GM12878 (cell line): ENCODE measurements around the gene TMEM266.

Experiments used
- CEBPB ChIP-seq, 2 experiments: fragments of 150-350 bp in 1 of 2; IDR thresholded peaks; 2 replicates each; pipeline ENCODE4 v1.6.1; 2012 to 2014; ENCODE audit warnings: low read depth in 2 of 2, low read length in 2 of 2, borderline replicate concordance in 1 of 2, inconsistent platforms in 1 of 2
- FOXK2 ChIP-seq: fragments of 450-650 bp; IDR thresholded peaks from 2 replicates; pipeline ENCODE4 v1.6.1; 2017; ENCODE audit warnings: mild to moderate bottlenecking, moderate library complexity
- RCOR1 ChIP-seq: conservative IDR thresholded peaks from 2 replicates; pipeline ENCODE4 v1.6.1; 2012; ENCODE audit warnings: low read depth, low read length, improper control_type of control experiment
- TF ChIP-seq, protein P1 (sequence below), 3 experiments: IDR thresholded peaks in 2 of 3; conservative IDR thresholded peaks in 1 of 3; 2 replicates each; pipeline ENCODE4 v1.5.1; 2011; ENCODE audit warnings: low read depth in 3 of 3, low read length in 3 of 3, mild to moderate bottlenecking in 3 of 3, control low read depth in 2 of 3, moderate library complexity in 2 of 3, inconsistent platforms in 1 of 3, mixed read lengths in 1 of 3; ENCODE audit not compliant: control insufficient read depth in 2 of 3, insufficient read depth in 1 of 3; ENCODE audit errors: extremely low read depth in 1 of 3
- TF ChIP-seq, protein P2 (sequence below): IDR thresholded peaks from 2 replicates; pipeline ENCODE4 v1.6.1; 2011; ENCODE audit warnings: low read depth, mild to moderate bottlenecking, low read length, moderate library complexity, borderline replicate concordance; ENCODE audit errors: extremely low read depth

DNA sequence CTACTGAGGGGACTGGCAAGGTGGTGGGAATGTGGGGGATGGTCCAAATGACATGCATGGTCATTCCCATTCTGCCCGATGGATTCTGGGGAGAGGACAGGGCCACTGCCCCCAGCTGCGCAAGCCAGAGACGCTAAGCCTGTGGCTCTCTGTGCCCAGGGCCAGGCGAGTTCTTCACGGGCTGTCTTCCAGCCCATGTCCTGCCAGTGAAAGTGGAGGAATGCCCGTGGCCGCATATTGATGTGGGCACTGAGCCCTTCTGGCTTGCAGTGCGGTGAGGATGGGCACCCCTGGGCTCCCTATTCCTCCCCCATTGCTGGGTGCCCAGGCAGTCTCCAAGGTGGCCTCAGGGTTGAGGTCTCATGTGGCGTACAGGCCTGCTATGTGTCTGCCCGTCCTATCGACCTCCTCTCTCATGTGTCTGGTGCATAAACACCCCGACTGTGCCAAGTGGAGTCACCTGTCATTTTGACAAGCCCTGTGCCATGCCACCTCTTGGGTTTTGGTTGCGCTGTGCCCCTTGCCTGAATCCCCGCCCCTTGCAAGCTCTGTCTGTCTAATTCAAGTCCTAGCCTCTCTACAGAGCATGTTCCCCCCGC, 116.8 kb downstream of the TMEM266 start:
- TF ChIP-seq FOXK2 (no peak), CEBPB (IDR thresholded peaks at IDR 0.05; ENCODE audit: borderline replicate concordance in 1 of 2, low read depth in 2 of 2, low read length in 2 of 2) (no peak), RCOR1 (no peak)
- TF ChIP-seq, protein P1, sequence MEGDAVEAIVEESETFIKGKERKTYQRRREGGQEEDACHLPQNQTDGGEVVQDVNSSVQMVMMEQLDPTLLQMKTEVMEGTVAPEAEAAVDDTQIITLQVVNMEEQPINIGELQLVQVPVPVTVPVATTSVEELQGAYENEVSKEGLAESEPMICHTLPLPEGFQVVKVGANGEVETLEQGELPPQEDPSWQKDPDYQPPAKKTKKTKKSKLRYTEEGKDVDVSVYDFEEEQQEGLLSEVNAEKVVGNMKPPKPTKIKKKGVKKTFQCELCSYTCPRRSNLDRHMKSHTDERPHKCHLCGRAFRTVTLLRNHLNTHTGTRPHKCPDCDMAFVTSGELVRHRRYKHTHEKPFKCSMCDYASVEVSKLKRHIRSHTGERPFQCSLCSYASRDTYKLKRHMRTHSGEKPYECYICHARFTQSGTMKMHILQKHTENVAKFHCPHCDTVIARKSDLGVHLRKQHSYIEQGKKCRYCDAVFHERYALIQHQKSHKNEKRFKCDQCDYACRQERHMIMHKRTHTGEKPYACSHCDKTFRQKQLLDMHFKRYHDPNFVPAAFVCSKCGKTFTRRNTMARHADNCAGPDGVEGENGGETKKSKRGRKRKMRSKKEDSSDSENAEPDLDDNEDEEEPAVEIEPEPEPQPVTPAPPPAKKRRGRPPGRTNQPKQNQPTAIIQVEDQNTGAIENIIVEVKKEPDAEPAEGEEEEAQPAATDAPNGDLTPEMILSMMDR (IDR thresholded peaks at IDR 0.05 in 2 of 3, conservative IDR thresholded peaks at IDR 0.05 in 1 of 3; ENCODE audit: control insufficient read depth in 2 of 3, extremely low read depth in 1 of 3, insufficient read depth in 1 of 3, low read depth in 3 of 3, low read length in 3 of 3) = no peak
- TF ChIP-seq, protein P2, sequence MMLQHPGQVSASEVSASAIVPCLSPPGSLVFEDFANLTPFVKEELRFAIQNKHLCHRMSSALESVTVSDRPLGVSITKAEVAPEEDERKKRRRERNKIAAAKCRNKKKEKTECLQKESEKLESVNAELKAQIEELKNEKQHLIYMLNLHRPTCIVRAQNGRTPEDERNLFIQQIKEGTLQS = no peak
